HepG2 (cell line): ENCODE results near the gene LGALS4. TPM values are rescaled to one million over a fixed set of nuclear protein-coding genes. Genes with fewer than 3 reads are reported as not detected.

Experiments used
- ARHGAP35 ChIP-seq: sonication (generic); formaldehyde crosslinking; IDR thresholded peaks from 2 replicates; pipeline ENCODE4 v1.9.0; 2022; ENCODE audit warnings: mild to moderate bottlenecking, inconsistent platforms, moderate library complexity, missing genetic modification reagents, borderline replicate concordance
- ATF7 ChIP-seq, 2 experiments: fragments of 450-650 bp in 1 of 2; sonication (generic) in 1 of 2; formaldehyde crosslinking in 1 of 2; IDR thresholded peaks; 2 replicates each; pipeline versions ENCODE4 v1.4.0 to v1.6.1; 2016 to 2020; ENCODE audit warnings: antibody characterized with exemption in 1 of 2, mild to moderate bottlenecking in 1 of 2, missing genetic modification reagents in 1 of 2
- FOXC1 ChIP-seq: sonication (generic); formaldehyde crosslinking; IDR thresholded peaks from 2 replicates; pipeline ENCODE4 v1.8.0; 2022; ENCODE audit warnings: mild to moderate bottlenecking, missing genetic modification reagents, borderline replicate concordance
- HDAC2 ChIP-seq: sonication (generic); formaldehyde crosslinking; IDR thresholded peaks from 2 replicates; pipeline ENCODE4 v1.4.0; 2020; ENCODE audit warnings: missing genetic modification reagents
- IRF2 ChIP-seq: IDR thresholded peaks from 2 replicates; pipeline ENCODE4 v1.6.1; 2018; ENCODE audit warnings: missing genetic modification reagents, missing compliant biosample characterization
- KLF12 ChIP-seq: sonication (generic); formaldehyde crosslinking; IDR thresholded peaks from 2 replicates; pipeline ENCODE4 v1.4.0; 2020; ENCODE audit warnings: missing genetic modification reagents, borderline replicate concordance
- MED1 ChIP-seq: sonication (generic); formaldehyde crosslinking; IDR thresholded peaks from 2 replicates; pipeline ENCODE4 v1.4.0; 2020; ENCODE audit warnings: missing genetic modification reagents
- MED8 ChIP-seq: sonication (generic); formaldehyde crosslinking; IDR thresholded peaks from 2 replicates; pipeline ENCODE4 v1.8.1; 2023; ENCODE audit warnings: mild to moderate bottlenecking, missing genetic modification reagents; ENCODE audit not compliant: insufficient replicate concordance
- NFYB ChIP-seq: sonication (generic); formaldehyde crosslinking; IDR thresholded peaks from 2 replicates; pipeline ENCODE4 v1.4.0; 2020; ENCODE audit warnings: missing genetic modification reagents
- POGZ ChIP-seq: sonication (generic); formaldehyde crosslinking; IDR thresholded peaks from 2 replicates; pipeline ENCODE4 v1.4.0; 2020; ENCODE audit warnings: mild to moderate bottlenecking, missing genetic modification reagents
- PRDM15 ChIP-seq: sonication (generic); formaldehyde crosslinking; IDR thresholded peaks from 2 replicates; pipeline ENCODE4 v1.4.0; 2020; ENCODE audit warnings: missing genetic modification reagents
- PRMT3 ChIP-seq: sonication (generic); formaldehyde crosslinking; IDR thresholded peaks from 2 replicates; pipeline ENCODE4 v1.8.1; 2022; ENCODE audit warnings: low read depth, mild to moderate bottlenecking, moderate library complexity, missing genetic modification reagents, borderline replicate concordance
- RBM39 ChIP-seq: fragments of 200-400 bp; formaldehyde crosslinking; IDR thresholded peaks from one replicate; pipeline ENCODE4 v1.6.1; 2018; ENCODE audit warnings: antibody characterized with exemption, mild to moderate bottlenecking, low read depth, low read length; ENCODE audit not compliant: poor library complexity, severe bottlenecking
- RXRA ChIP-seq: sonication (generic); formaldehyde crosslinking; IDR thresholded peaks from 2 replicates; pipeline ENCODE4 v1.5.1; 2020; ENCODE audit warnings: missing genetic modification reagents
- TCF7 ChIP-seq: sonication (generic); IDR thresholded peaks from 2 replicates; pipeline ENCODE4 v1.6.1; 2016; ENCODE audit warnings: antibody characterized with exemption, low read depth
- TCF7L2 ChIP-seq: IDR thresholded peaks from 2 replicates; pipeline ENCODE4 v1.6.1; 2011; ENCODE audit warnings: mild to moderate bottlenecking, low read depth, low read length, moderate library complexity
- ZFAT ChIP-seq: sonication (generic); formaldehyde crosslinking; conservative IDR thresholded peaks from 2 replicates; pipeline ENCODE4 v1.8.1; 2023; ENCODE audit warnings: missing genetic modification reagents, inconsistent platforms
- ZFP36L2 ChIP-seq: sonication (generic); formaldehyde crosslinking; IDR thresholded peaks from 2 replicates; pipeline ENCODE4 v1.4.0; 2020; ENCODE audit warnings: missing genetic modification reagents
- ZNF512B ChIP-seq: sonication (generic); formaldehyde crosslinking; IDR thresholded peaks from 2 replicates; pipeline ENCODE4 v1.5.1; 2020; ENCODE audit warnings: missing genetic modification reagents, mild to moderate bottlenecking, borderline replicate concordance
- ZNF709 ChIP-seq: sonication (generic); formaldehyde crosslinking; IDR thresholded peaks from 2 replicates; pipeline ENCODE4 v1.5.0; 2020; ENCODE audit warnings: mild to moderate bottlenecking, missing genetic modification reagents
- ZNF773 ChIP-seq: sonication (generic); formaldehyde crosslinking; IDR thresholded peaks from 2 replicates; pipeline ENCODE4 v1.4.0; 2020; ENCODE audit warnings: missing genetic modification reagents, borderline replicate concordance
- ZNF790 ChIP-seq: sonication (generic); formaldehyde crosslinking; IDR thresholded peaks from 2 replicates; pipeline ENCODE4 v1.8.0; 2022; ENCODE audit warnings: missing genetic modification reagents, mild to moderate bottlenecking, borderline replicate concordance
- ZSCAN31 ChIP-seq: sonication (generic); formaldehyde crosslinking; IDR thresholded peaks from 2 replicates; pipeline ENCODE4 v1.5.0; 2020; ENCODE audit warnings: low read depth, mild to moderate bottlenecking, missing genetic modification reagents
- polyA plus RNA-seq, 8 experiments: library from polyadenylated mRNA; depleted of rRNA in 3 of 8; stranded (reverse) in 7 of 8; unstranded in 1 of 8; fragments of >200 nt; fragmentation: Illumina TruSeq in 4 of 8; extraction: Trizol in 4 of 8; gene quantifications; 2 replicates each; pipeline versions ENCODE4 v1.2.1 to v1.2.3, GENCODE V29; 2011 to 2016; ENCODE audit warnings: low read depth in 4 of 8, missing spikeins in 1 of 8, mixed read lengths in 1 of 8; ENCODE audit not compliant: insufficient read depth in 1 of 8
- total RNA-seq, 5 experiments: library from RNA; depleted of rRNA; stranded (reverse); fragments of >200 nt; fragmentation: Illumina TruSeq; extraction: Trizol; gene quantifications; 2 replicates each; pipeline ENCODE4 v1.2.3, GENCODE V29; 2016; ENCODE audit warnings: low read depth in 1 of 5
- TF ChIP-seq, protein P1 (sequence below): sonication (generic); formaldehyde crosslinking; IDR thresholded peaks from 2 replicates; pipeline ENCODE4 v1.4.0; 2020; ENCODE audit warnings: mild to moderate bottlenecking, missing genetic modification reagents

The LGALS4 gene
- total and polyA plus RNA-seq, 2 of the 13 experiments (the other 11 are each of a cell fraction or from before 2014, with no cell fraction given): 0.24 to 0.71 TPM

DNA sequence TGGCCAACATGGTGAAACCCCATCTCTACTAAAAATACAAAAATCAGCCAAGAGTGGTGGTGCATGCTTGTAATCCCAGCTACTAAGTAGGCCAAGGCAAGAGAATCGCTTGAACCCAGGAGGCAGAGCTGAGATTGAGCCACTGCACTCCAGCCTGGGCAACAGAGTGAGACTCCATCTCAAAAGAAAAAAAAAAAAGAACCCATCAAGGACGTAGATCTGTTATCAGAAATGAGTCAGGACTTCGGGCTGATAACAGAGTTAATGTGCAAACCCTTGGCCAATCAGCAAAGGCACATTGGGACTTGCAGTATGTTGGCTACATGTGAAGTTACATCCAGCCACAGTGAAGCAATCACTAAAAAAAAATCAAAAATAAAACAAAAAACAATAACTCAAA, 28.5 kb downstream of the LGALS4 start (continued):
- TF ChIP-seq, protein P1, sequence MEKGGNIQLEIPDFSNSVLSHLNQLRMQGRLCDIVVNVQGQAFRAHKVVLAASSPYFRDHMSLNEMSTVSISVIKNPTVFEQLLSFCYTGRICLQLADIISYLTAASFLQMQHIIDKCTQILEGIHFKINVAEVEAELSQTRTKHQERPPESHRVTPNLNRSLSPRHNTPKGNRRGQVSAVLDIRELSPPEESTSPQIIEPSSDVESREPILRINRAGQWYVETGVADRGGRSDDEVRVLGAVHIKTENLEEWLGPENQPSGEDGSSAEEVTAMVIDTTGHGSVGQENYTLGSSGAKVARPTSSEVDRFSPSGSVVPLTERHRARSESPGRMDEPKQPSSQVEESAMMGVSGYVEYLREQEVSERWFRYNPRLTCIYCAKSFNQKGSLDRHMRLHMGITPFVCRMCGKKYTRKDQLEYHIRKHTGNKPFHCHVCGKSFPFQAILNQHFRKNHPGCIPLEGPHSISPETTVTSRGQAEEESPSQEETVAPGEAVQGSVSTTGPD (CRISPR knock-in tag): no peak
- no peak for TF ChIP-seq PRDM15 (CRISPR knock-in tag)
- TF ChIP-seq PRMT3 (CRISPR knock-in tag): no peak
- no peak for TF ChIP-seq ZSCAN31 (CRISPR knock-in tag)
- no peak for TF ChIP-seq ARHGAP35 (CRISPR knock-in tag)
- no peak; the same call in 1 of the 2 replicates for TF ChIP-seq RXRA (CRISPR knock-in tag)
- TF ChIP-seq ZNF709 (CRISPR knock-in tag): no peak
- TF ChIP-seq TCF7L2: no peak
- TF ChIP-seq IRF2 (CRISPR knock-in tag): no peak
- no peak for TF ChIP-seq TCF7
- TF ChIP-seq POGZ (CRISPR knock-in tag): peak; percentile 50; the same call in 1 of the 2 replicates
- TF ChIP-seq ZNF773 (CRISPR knock-in tag): no peak
- no peak for TF ChIP-seq RBM39
- TF ChIP-seq HDAC2 (CRISPR knock-in tag): peak; percentile 34; the same call in 1 of the 2 replicates
- no peak for TF ChIP-seq ZNF790 (CRISPR knock-in tag)
- TF ChIP-seq KLF12 (CRISPR knock-in tag): no peak
- no peak for TF ChIP-seq ZFAT (CRISPR knock-in tag)
- no peak for TF ChIP-seq ZNF512B (CRISPR knock-in tag)
- TF ChIP-seq MED8 (CRISPR knock-in tag): no peak
- no peak for TF ChIP-seq ATF7 (IDR thresholded peaks at IDR 0.05)
- TF ChIP-seq ATF7 (CRISPR knock-in tag; IDR thresholded peaks at IDR 0.05): no peak
- TF ChIP-seq FOXC1 (CRISPR knock-in tag): no peak
- TF ChIP-seq ZFP36L2 (CRISPR knock-in tag): no peak
- peak; percentile 30; the same call in 1 of the 2 replicates for TF ChIP-seq MED1
- peak; percentile 40; the same call in 1 of the 2 replicates for TF ChIP-seq NFYB (CRISPR knock-in tag)
